Measurements from ENCODE around the gene KCNMA1. TPM values are rescaled to one million over a fixed set of nuclear protein-coding genes. Genes with fewer than 3 reads are reported as not detected.
A peak's percentile ranks its signal among the peaks of the same experiment; 100 is the strongest.

Gene KCNMA1
- total and polyA plus RNA-seq, 9 of the 15 experiments (the other 6 are each of a cell fraction or from before 2014, with no cell fraction given), result 0.01 to 0.95 (median 0.15) TPM; not detected in 4

- TF ChIP-seq EZH2 (IDR thresholded peaks at IDR 0.05; ENCODE audit: borderline replicate concordance, low read depth, low read length) (no peak), MTF1 (CRISPR knock-in tag; IDR thresholded peaks at IDR 0.05; ENCODE audit: borderline replicate concordance) (no peak), TEAD1 (CRISPR knock-in tag; IDR thresholded peaks at IDR 0.05) (no peak)
Measured at GRCh38 chr10:77619964-77620703, 17.5 kb downstream of the KCNMA1 start (continued).

DNA sequence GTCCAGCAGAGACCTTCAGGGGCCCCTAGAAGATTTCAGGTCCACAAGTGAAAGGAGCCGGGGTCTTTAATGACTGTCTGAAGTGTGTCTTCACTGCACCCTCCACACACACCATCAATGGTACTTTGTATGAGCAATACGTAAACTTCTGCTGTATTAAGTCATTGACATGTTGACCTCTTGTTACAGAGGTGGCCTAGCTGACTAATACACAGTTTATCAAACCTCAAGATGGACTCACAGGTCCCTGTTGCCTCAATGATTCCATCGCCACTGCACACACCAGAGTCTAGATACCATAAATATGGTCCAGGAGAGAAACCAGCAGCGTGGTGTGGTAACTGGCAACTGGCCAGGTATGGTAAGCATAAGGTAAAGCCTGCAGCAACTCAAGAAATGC lies 19.5 kb downstream of the KCNMA1 start:
- BruUV-seq (replicated peaks), result no TSS peak
- no peak for DNase-seq (ENCODE audit: extremely low read depth in 1 of 4, low spot score in 3 of 4)
- no peak overlapping the region for H3K4me2 ChIP-seq (ENCODE audit: insufficient read depth, low read length)
- no peak overlapping the region for H3K27ac ChIP-seq (ENCODE audit: extremely low read depth, low read depth, low read length)
- peaks cover 5 to 16% of the 10 kb centered on the region in 2 experiments; a peak in 3 of 5 replicates for H3K27me3 ChIP-seq (ENCODE audit: control insufficient read depth in 2 of 2, insufficient read depth in 2 of 2, low read length in 2 of 2)
- H3K9me3 ChIP-seq (replicated peaks; ENCODE audit: control insufficient read depth, insufficient read depth, low read depth, low read length), result no peaks in the 10 kb centered on the region
- no peaks in the 10 kb centered on the region for H3K9me1 ChIP-seq (ENCODE audit: control insufficient read depth, insufficient read depth, low read length)
- no peak for TF ChIP-seq OTX1 (CRISPR knock-in tag; IDR thresholded peaks at IDR 0.05)
- TF ChIP-seq PRDM10 (IDR thresholded peaks at IDR 0.05; ENCODE audit: partially characterized antibody), result no peak
- TF ChIP-seq NFIC (IDR thresholded peaks at IDR 0.05), result peak; percentile 62
- no peaks in the 10 kb centered on the region for H3K36me3 ChIP-seq (ENCODE audit: control insufficient read depth, insufficient read depth, low read length)
- ChIA-PET POLR2A (interaction anchor here (0.6 kb wide), 1 partner anchor 187 kb away, joined by 3 read pairs; no protein-coding TSS in a partner anchor), CTCF (ENCODE audit: low intra/inter-chr PET ratio) (no interaction called here)
- 0% methylated on average over 4 of the region's 4 CpGs for WGBS (ENCODE audit: insufficient coverage, low coverage, missing lambda C conversion rate)
- H3K79me2 ChIP-seq (ENCODE audit: control insufficient read depth, insufficient read depth, low read length), result no peaks in the 10 kb centered on the region
- H3K4me3 ChIP-seq, result no peak overlapping the region
- H3K4me1 ChIP-seq (replicated peaks in 1 of 2; ENCODE audit: control insufficient read depth in 2 of 2, insufficient read depth in 2 of 2, low read length in 2 of 2), result no peaks in the 10 kb centered on the region
- peaks cover 3% of the 10 kb centered on the region; the same call in 1 of the 2 replicates for H4K20me1 ChIP-seq (replicated peaks; ENCODE audit: control insufficient read depth, insufficient read depth, low read length)
- no peak overlapping the region for H3K9ac ChIP-seq (ENCODE audit: insufficient read depth in 1 of 2, low read depth in 2 of 2, low read length in 2 of 2)
- intact Hi-C loops (cut with micrococcal nuclease) (no loop called here), in situ Hi-C loops (cut with MboI) (no loop called here)
- FAIRE-seq, result no peak
- H2AFZ ChIP-seq (ENCODE audit: low read depth, low read length), result no peak overlapping the region
- no peak for ATAC-seq
